HepG2 (cell line): ENCODE measurements around the gene VASN. TPM values are rescaled to one million over a fixed set of nuclear protein-coding genes. Genes with fewer than 3 reads are reported as not detected.

ENCODE experiments used
- ATAC-seq: fragments of 200-7000 bp; cut with Tn5 transposase; 3 replicates; pipeline ENCODE4 v1.9.1; 2020; ENCODE audit warnings: mild to moderate bottlenecking, moderate library complexity
- BruUV-seq: library from RNA; stranded (reverse); fragments of 400-500 nt; replicated peaks from 2 replicates; lab custom pipeline; 2021; lab: Mats Ljungman, UMichigan
- CTCF ChIA-PET: fragments of 300-600 bp; formaldehyde crosslinking; extraction: SDS; loops from one replicate; lab custom pipeline; 2021; ENCODE audit warnings: low total read pairs, inconsistent platforms, low intra/inter-chr PET ratio; lab: Yijun Ruan, JAX
- POLR2A ChIA-PET: fragments of 350-600 bp; sonication (Branson Sonifier 250); formaldehyde crosslinking; loops from one replicate; lab custom pipeline; 2020; ENCODE audit warnings: antibody characterized with exemption, inconsistent platforms; lab: Yijun Ruan, JAX
- DNase-seq: peaks from one replicate; pipeline ENCODE4 v3.0.0-alpha.2; 2015; ENCODE audit warnings: low spot score
- FAIRE-seq: peaks from 3 replicates; lab custom pipeline; 2011; peaks lifted over from hg19 to GRCh38; lab: Jason Lieb, UNC
- H2AFZ ChIP-seq: one replicate; pipeline ENCODE4 v1.6.1; 2011; ENCODE audit warnings: low read length, inconsistent platforms
- H3K27ac ChIP-seq: fragments of 300-600 bp; 3 replicates; pipeline ENCODE4 v1.8.0; 2011; ENCODE audit warnings: mixed run types, mild to moderate bottlenecking, mixed read lengths, low read length, inconsistent platforms; ENCODE audit not compliant: insufficient read depth; ENCODE audit errors: extremely low read length
- H3K27me3 ChIP-seq, 2 experiments: fragments of 200-600 bp in 1 of 2; 2 replicates in 1 of 2; 3 replicates in 1 of 2; pipeline versions ENCODE4 v1.6.0 to v1.8.0; 2011; ENCODE audit warnings: low read length in 2 of 2, mild to moderate bottlenecking in 2 of 2, moderate library complexity in 2 of 2, inconsistent platforms in 1 of 2; ENCODE audit not compliant: insufficient read depth in 2 of 2, control insufficient read depth in 1 of 2
- H3K36me3 ChIP-seq, 2 experiments: fragments of 200-600 bp in 1 of 2; replicated peaks in 1 of 2; 2 replicates in 1 of 2; 3 replicates in 1 of 2; pipeline versions ENCODE4 v1.5.1 to v1.8.0; 2011; ENCODE audit warnings: low read length in 2 of 2, inconsistent platforms in 1 of 2; ENCODE audit not compliant: insufficient read depth in 2 of 2, control insufficient read depth in 1 of 2
- H3K4me1 ChIP-seq: 2 replicates; pipeline ENCODE4 v1.5.1; 2012; ENCODE audit warnings: low read length, inconsistent platforms; ENCODE audit not compliant: insufficient read depth
- H3K4me2 ChIP-seq: 2 replicates; pipeline ENCODE4 v1.6.0; 2011; ENCODE audit warnings: low read depth, low read length, inconsistent platforms
- H3K4me3 ChIP-seq, 3 experiments: fragments of 200-600 bp in 1 of 3; sonication (generic), shearing (Covaris generic) in 1 of 3; replicated peaks in 1 of 3; 2 replicates each; pipeline ENCODE4 v1.5.1; 2011 to 2016; ENCODE audit warnings: low read length in 3 of 3, inconsistent platforms in 2 of 3, low read depth in 2 of 3, mild to moderate bottlenecking in 2 of 3, control low read depth in 1 of 3, mixed read lengths in 1 of 3; ENCODE audit not compliant: insufficient read depth in 1 of 3
- H3K79me2 ChIP-seq: one replicate; pipeline ENCODE4 v1.6.1; 2011; ENCODE audit warnings: low read length, inconsistent platforms; ENCODE audit not compliant: insufficient read depth
- H3K9ac ChIP-seq: 2 replicates; pipeline ENCODE4 v1.6.0; 2011; ENCODE audit warnings: mild to moderate bottlenecking, low read depth, low read length, inconsistent platforms; ENCODE audit not compliant: insufficient read depth
- H3K9me3 ChIP-seq: 2 replicates; pipeline ENCODE4 v1.5.1; 2012; ENCODE audit warnings: mild to moderate bottlenecking, low read length
- H4K20me1 ChIP-seq: 2 replicates; pipeline ENCODE4 v1.6.0; 2011; ENCODE audit warnings: inconsistent platforms, mild to moderate bottlenecking, low read length, moderate library complexity; ENCODE audit not compliant: insufficient read depth
- ATAD3A ChIP-seq: sonication (generic); formaldehyde crosslinking; IDR thresholded peaks from 2 replicates; pipeline ENCODE4 v1.4.0; 2020; ENCODE audit warnings: missing genetic modification reagents
- CENPX ChIP-seq: sonication (generic); formaldehyde crosslinking; IDR thresholded peaks from 2 replicates; pipeline ENCODE4 v1.9.0; 2021; ENCODE audit warnings: mild to moderate bottlenecking, missing genetic modification reagents, moderate library complexity
- GABPA ChIP-seq, 2 experiments: IDR thresholded peaks; 2 replicates each; pipeline ENCODE4 v1.6.1; 2011 to 2016; ENCODE audit warnings: low read depth in 2 of 2, low read length in 1 of 2, missing biosample characterization in 1 of 2, missing genetic modification characterization in 1 of 2
- GATA4 ChIP-seq: sonication (generic); IDR thresholded peaks from 2 replicates; pipeline ENCODE4 v1.6.1; 2016; ENCODE audit warnings: antibody characterized with exemption, low read depth, borderline replicate concordance
- IKZF4 ChIP-seq: sonication (generic); formaldehyde crosslinking; IDR thresholded peaks from 2 replicates; pipeline ENCODE4 v1.5.1; 2020; ENCODE audit warnings: borderline replicate concordance, mild to moderate bottlenecking, low read depth, missing genetic modification reagents; ENCODE audit errors: not compliant biosample characterization
- MLLT10 ChIP-seq: sonication (generic); formaldehyde crosslinking; IDR thresholded peaks from 2 replicates; pipeline ENCODE4 v1.4.0; 2020; ENCODE audit warnings: missing genetic modification reagents
- SAFB2 ChIP-seq: sonication (generic); formaldehyde crosslinking; IDR thresholded peaks from 2 replicates; pipeline ENCODE4 v1.5.1; 2020; ENCODE audit warnings: missing genetic modification reagents, low read depth, mild to moderate bottlenecking, borderline replicate concordance
- SMYD3 ChIP-seq: sonication (generic); formaldehyde crosslinking; IDR thresholded peaks from 2 replicates; pipeline ENCODE4 v1.8.1; 2023; ENCODE audit warnings: mild to moderate bottlenecking, missing genetic modification reagents
- ZFX ChIP-seq: sonication (generic); formaldehyde crosslinking; IDR thresholded peaks from 2 replicates; pipeline ENCODE4 v1.4.0; 2020; ENCODE audit warnings: mild to moderate bottlenecking, low read depth, missing genetic modification reagents, moderate library complexity
- ZNF660 ChIP-seq: sonication (generic); formaldehyde crosslinking; IDR thresholded peaks from 2 replicates; pipeline ENCODE4 v1.5.1; 2020; ENCODE audit warnings: mild to moderate bottlenecking, low read depth, missing genetic modification reagents, borderline replicate concordance
- ZNF816 ChIP-seq: sonication (generic); formaldehyde crosslinking; IDR thresholded peaks from 2 replicates; pipeline ENCODE4 v1.8.0; 2022; ENCODE audit warnings: missing genetic modification reagents, mild to moderate bottlenecking, borderline replicate concordance
- WGBS: methylation state at CpG from one replicate; pipeline ENCODE4 v1.1.6; 2017; ENCODE audit warnings: low lambda C conversion rate; 5-methylcytosine and 5-hydroxymethylcytosine counted together
- in situ Hi-C: cut with HindIII; loops from 2 replicates; pipeline ENCODE4 v1.10.0; 2017; ENCODE audit warnings: low pct_unique_long_range_greater_than_20kb; ENCODE audit not compliant: extremely low pct_ligation_motif_present
- intact Hi-C: fragments of 100-400 bp; cut with micrococcal nuclease; formaldehyde crosslinking; loops from one replicate; pipeline ENCODE4 v1.10.0; 2022; ENCODE audit not compliant: unreplicated experiment
- polyA plus RNA-seq, 8 experiments: library from polyadenylated mRNA; depleted of rRNA in 3 of 8; stranded (reverse) in 7 of 8; unstranded in 1 of 8; fragments of >200 nt; fragmentation: Illumina TruSeq in 4 of 8; extraction: Trizol in 4 of 8; gene quantifications; 2 replicates each; pipeline versions ENCODE4 v1.2.1 to v1.2.3, GENCODE V29; 2011 to 2016; ENCODE audit warnings: low read depth in 4 of 8, missing spikeins in 1 of 8, mixed read lengths in 1 of 8; ENCODE audit not compliant: insufficient read depth in 1 of 8
- total RNA-seq, 5 experiments: library from RNA; depleted of rRNA; stranded (reverse); fragments of >200 nt; fragmentation: Illumina TruSeq; extraction: Trizol; gene quantifications; 2 replicates each; pipeline ENCODE4 v1.2.3, GENCODE V29; 2016; ENCODE audit warnings: low read depth in 1 of 5
- TF ChIP-seq, protein P1 (sequence below): sonication (generic); formaldehyde crosslinking; IDR thresholded peaks from 2 replicates; pipeline ENCODE4 v1.4.0; 2020; ENCODE audit warnings: missing genetic modification reagents
- TF ChIP-seq, protein P2 (sequence below): sonication (generic); formaldehyde crosslinking; IDR thresholded peaks from 2 replicates; pipeline ENCODE4 v1.8.0; 2023; ENCODE audit warnings: mild to moderate bottlenecking, missing genetic modification reagents
- TF ChIP-seq, protein P3 (sequence below): sonication (generic); formaldehyde crosslinking; IDR thresholded peaks from 2 replicates; pipeline ENCODE4 v1.8.1; 2023; ENCODE audit warnings: mild to moderate bottlenecking, moderate library complexity, missing genetic modification reagents

The VASN gene
- total and polyA plus RNA-seq, 2 of the 13 experiments (the other 11 are each of a cell fraction or from before 2014, with no cell fraction given), result 8.4 to 18.2 TPM

DNA sequence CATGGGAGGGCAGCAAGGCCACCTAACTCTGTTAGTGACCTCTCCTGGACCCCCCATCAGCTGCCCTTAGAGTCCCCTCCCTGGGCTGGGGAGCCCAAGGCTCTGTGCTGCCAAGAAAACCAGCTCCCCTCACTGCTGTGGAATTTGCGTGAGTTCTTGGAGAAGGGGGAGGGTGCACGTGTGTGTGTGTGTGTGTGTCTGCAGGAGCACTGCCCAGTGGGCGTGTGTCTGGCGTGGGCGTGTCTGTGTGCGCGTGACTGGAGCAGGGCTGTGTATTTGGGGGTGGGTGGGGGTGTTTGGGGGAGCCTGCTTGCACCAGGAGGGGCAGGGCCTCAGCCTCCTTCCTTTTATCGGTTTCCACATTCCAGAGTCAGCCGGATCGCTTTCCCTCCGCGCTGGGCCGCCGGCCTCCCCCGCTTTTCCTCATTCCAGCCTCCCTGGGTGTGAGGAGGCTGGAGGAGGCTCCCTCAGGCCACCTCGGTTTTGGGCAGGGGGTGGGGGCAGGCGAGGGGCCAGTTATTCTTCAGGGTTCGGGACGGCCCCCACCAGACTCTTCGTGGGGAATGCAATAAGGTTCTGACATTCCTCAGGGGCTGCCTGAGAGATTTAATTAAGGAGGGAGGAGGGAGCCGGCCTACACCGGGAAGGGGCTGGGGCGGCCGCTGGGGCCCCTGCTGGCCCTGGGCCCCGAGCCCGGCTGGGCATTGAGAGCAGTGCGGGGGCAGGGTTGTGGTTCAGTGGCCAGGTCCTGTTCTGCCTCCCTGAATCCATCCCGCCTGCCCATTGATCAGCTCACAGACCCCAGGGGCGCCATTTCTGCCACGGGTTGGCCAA is 2.5 kb downstream of the VASN start:
- DNase-seq (no peak), FAIRE-seq (no peak), ATAC-seq (no peak)
- peak overlapping the region; percentile 86 for H3K4me2 ChIP-seq
- no peaks in the 10 kb centered on the region for H3K27me3 ChIP-seq
- H3K9me3 ChIP-seq, result no peaks in the 10 kb centered on the region
- H4K20me1 ChIP-seq, result peaks cover 37% of the 10 kb centered on the region
- H3K79me2 ChIP-seq, result peaks cover 50% of the 10 kb centered on the region
- peak overlapping the region; percentile 42; the same call in 1 of the 2 replicates for H3K9ac ChIP-seq
- peak overlapping the region; percentile 83 for H3K27ac ChIP-seq
- in situ Hi-C loops, result no loop called here
- H2AFZ ChIP-seq, result no peak overlapping the region
- 24% methylated on average over 22 of the region's 30 CpGs for WGBS
- intact Hi-C loops, result loop anchor here (2.0 kb wide), 1 partner anchor 15 kb away; no protein-coding TSS in a partner anchor
- peaks cover 0 to 2% of the 10 kb centered on the region in 2 experiments; a peak in 1 of 5 replicates for H3K36me3 ChIP-seq
- TSS peak; percentile 3 for BruUV-seq
- H3K4me3 ChIP-seq, result peak overlapping the region; percentile 76 to 92 (median 82); a peak in 5 of 6 replicates
- POLR2A ChIA-PET, result interaction anchor here (1.0 to 2.3 kb wide), 10 partner anchors 8 to 493 kb away, joined by 3 to 21 read pairs (median 6); partner anchors contain the start of genes CREBBP and PAM16
- CTCF ChIA-PET, result interaction anchor here (1.3 kb wide), 1 partner anchor 28 kb away, joined by 3 read pairs; no protein-coding TSS in a partner anchor
- H3K4me1 ChIP-seq, result peaks cover 86% of the 10 kb centered on the region
- TF ChIP-seq, protein P1, sequence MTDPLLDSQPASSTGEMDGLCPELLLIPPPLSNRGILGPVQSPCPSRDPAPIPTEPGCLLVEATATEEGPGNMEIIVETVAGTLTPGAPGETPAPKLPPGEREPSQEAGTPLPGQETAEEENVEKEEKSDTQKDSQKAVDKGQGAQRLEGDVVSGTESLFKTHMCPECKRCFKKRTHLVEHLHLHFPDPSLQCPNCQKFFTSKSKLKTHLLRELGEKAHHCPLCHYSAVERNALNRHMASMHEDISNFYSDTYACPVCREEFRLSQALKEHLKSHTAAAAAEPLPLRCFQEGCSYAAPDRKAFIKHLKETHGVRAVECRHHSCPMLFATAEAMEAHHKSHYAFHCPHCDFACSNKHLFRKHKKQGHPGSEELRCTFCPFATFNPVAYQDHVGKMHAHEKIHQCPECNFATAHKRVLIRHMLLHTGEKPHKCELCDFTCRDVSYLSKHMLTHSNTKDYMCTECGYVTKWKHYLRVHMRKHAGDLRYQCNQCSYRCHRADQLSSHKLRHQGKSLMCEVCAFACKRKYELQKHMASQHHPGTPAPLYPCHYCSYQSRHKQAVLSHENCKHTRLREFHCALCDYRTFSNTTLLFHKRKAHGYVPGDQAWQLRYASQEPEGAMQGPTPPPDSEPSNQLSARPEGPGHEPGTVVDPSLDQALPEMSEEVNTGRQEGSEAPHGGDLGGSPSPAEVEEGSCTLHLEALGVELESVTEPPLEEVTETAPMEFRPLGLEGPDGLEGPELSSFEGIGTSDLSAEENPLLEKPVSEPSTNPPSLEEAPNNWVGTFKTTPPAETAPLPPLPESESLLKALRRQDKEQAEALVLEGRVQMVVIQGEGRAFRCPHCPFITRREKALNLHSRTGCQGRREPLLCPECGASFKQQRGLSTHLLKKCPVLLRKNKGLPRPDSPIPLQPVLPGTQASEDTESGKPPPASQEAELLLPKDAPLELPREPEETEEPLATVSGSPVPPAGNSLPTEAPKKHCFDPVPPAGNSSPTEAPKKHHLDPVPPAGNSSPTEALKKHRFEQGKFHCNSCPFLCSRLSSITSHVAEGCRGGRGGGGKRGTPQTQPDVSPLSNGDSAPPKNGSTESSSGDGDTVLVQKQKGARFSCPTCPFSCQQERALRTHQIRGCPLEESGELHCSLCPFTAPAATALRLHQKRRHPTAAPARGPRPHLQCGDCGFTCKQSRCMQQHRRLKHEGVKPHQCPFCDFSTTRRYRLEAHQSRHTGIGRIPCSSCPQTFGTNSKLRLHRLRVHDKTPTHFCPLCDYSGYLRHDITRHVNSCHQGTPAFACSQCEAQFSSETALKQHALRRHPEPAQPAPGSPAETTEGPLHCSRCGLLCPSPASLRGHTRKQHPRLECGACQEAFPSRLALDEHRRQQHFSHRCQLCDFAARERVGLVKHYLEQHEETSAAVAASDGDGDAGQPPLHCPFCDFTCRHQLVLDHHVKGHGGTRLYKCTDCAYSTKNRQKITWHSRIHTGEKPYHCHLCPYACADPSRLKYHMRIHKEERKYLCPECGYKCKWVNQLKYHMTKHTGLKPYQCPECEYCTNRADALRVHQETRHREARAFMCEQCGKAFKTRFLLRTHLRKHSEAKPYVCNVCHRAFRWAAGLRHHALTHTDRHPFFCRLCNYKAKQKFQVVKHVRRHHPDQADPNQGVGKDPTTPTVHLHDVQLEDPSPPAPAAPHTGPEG (CRISPR knock-in tag), result no peak
- TF ChIP-seq, protein P2, sequence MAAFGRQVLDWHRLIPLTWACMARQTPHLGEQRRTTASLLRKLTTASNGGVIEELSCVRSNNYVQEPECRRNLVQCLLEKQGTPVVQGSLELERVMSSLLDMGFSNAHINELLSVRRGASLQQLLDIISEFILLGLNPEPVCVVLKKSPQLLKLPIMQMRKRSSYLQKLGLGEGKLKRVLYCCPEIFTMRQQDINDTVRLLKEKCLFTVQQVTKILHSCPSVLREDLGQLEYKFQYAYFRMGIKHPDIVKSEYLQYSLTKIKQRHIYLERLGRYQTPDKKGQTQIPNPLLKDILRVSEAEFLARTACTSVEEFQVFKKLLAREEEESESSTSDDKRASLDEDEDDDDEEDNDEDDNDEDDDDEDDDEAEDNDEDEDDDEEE (CRISPR knock-in tag), result no peak
- TF ChIP-seq CENPX, result no peak
- no peak for TF ChIP-seq ATAD3A
- no peak for TF ChIP-seq ZNF816 (CRISPR knock-in tag)
- TF ChIP-seq GATA4, result no peak
- no peak for TF ChIP-seq IKZF4 (CRISPR knock-in tag)
- no peak for TF ChIP-seq SMYD3 (CRISPR knock-in tag)
- no peak for TF ChIP-seq GABPA (IDR thresholded peaks at IDR 0.05; ENCODE audit: low read depth, low read length)
- no peak for TF ChIP-seq GABPA (CRISPR knock-in tag; IDR thresholded peaks at IDR 0.05; ENCODE audit: low read depth)
- TF ChIP-seq SAFB2, result no peak
- no peak for TF ChIP-seq MLLT10 (CRISPR knock-in tag)
- TF ChIP-seq, protein P3, sequence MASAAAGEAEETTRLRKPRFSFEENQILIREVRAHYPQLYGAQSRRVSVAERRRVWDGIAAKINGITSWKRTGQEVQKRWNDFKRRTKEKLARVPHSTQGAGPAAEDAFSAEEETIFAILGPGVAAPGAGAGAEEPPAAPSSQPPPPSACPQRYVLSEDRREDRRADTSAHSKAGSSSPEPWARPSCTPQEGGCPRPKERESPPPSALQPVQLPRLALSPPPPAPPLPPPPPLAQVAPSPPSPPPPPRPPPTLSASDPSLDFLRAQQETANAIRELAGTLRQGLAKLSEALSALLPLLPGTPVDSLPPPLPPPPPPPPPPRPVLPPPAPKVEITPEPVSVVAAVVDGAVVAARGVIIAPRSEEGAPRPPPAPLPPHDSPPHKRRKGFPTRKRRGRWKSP (CRISPR knock-in tag), result no peak
- TF ChIP-seq ZNF660, result no peak
- 0 out of 2 replicates have a peak, but pooled peaks have one; percentile 7 for TF ChIP-seq ZFX
